Measurements from ENCODE around the gene TMEM135. TPM values are rescaled to one million over a fixed set of nuclear protein-coding genes. Genes with fewer than 3 reads are reported as not detected.
A peak's percentile ranks its signal among the peaks of the same experiment; 100 is the strongest.
"Not testable (repeated sequence)": the region's sequence is repeated elsewhere in the genome, so short reads cannot be mapped to it uniquely, and the experiment has no call there.

The TMEM135 gene
- total RNA-seq, 1 experiment from 2014 or later: 19.1 TPM

DNA sequence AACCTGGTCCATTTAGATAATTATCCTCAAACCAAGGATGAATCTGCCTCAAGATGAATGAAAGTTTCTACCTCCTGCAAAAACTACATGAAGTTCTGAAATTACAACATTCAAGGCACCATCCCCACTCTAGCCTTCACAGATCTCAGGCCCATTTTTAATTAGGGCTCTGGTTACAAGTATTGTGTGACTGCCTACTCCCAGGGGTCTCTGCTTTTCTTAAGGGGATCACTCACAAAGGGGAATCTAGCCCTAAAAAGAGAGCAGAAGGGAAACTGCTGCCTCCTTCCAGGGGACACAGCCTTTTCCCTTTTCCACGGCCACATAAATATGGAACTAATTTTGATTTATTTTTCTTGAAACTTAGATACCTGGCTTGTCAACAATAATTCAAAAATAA lies 17.4 kb upstream of the TMEM135 start:
- DNase-seq (ENCODE audit: low read depth): no peak

DNA sequence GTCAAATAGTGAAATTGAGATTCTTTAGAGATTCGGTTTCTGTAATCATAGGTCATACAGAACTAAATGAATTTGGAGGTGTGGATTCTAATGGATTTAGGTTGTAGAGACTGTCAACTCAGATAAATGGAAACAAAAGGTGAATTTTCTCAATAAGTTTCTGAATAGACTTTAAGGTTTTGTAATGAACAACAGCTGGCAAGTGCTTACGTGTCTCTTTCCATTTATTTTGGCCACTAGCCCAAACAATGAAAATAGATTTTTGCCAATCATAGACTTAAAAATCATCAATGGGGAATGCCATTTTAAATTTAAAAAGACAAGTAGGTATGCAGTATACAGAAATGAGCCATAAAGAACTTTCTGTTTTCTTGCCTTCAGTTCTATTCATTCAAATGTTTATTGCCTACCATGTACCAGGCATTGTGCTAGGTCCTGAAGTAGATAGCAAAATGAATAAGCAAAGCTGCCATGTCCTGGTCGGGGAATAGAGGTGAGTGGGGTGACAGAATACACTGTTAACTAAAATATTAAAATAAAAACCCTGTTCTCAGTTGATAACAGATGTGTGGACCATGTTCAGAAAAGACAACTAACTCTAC lies 16.9 kb upstream of the TMEM135 start:
- DNase-seq (ENCODE audit: low read depth): no peak

DNA sequence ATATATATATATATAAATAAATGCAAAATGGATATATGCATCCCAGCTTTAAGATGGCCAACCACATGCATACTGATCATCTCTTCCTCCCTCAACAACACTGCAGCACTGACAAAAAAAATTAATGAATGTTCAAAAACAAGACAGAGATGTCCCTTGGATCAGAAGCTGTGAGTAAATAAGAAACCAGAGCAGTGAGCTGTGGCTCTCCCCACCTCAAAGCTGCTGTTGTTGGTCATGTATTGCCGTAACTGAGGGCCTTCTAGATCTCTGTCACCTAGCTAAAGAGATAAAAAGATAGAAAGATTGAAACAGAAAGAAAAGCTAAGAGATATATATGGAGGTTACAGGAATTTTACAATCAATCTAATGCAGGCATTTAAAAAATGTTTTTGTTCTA lies 15.5 kb upstream of the TMEM135 start:
- no peak for DNase-seq (ENCODE audit: low read depth)

DNA sequence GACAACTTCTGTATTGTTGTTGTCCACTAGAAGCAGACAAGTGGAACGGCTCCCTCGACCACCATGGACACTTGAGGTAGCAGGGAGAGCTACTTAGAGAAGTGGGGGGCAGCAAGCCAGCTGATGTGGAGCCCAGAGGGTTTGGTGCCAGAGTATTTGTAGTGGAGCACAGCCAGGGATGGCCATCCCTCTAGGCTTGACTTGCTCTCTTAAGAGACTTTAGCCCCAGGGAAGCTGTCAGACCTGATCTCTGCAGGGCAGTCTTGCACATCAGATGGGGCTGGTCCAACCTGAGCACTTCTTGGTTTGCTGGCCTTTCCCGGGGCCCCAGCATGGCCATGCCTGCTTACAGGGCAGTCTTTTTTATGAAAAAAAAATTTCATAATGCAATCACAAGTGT lies 15.0 kb upstream of the TMEM135 start:
- no peak for DNase-seq (ENCODE audit: low read depth)

DNA sequence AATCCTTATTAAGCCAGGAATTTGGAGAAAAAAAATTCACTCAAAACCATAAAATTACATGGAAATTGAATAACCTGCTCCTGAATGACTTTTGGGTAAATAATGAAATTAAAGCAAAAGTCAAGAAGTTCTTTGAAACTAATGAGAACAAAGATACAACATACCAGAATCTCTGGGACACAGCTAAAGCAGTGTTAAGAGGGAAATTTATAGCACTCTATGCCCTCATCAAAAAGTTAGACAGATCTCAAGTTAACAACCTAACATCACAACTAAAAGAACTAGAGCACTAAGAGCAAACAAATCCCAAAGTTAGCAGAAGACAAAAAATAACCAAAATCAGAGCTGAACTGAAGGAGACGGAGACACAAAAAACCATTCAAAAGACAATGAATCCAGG lies 11.3 kb upstream of the TMEM135 start:
- DNase-seq (ENCODE audit: low read depth): not testable (repeated sequence)

DNA sequence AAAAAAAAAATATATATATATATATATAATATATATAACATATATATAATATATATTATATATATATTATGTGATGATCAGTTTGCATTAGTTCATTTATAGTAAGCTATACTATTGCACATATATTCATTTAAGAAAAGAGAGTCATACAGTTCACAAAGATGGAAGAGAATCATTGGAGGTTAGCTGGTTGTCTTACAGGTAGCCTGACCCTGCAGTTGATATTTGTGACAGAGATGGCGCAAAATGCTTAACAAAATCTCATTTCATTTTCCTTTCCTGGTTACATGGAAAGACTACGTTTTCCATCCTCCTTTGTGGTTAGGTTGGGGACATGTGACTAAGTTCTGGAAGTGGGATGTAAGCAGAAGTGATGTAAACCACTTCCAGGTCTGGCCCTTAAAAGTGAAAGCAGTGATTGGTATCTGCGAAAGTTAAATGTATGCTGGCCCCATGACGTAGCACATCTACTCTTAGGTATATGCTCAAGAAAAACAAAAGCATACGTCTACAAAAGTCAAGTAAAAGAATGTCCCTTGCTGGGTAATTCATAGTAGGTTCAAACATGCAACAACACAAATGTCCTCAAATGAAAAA lies 7.2 kb upstream of the TMEM135 start:
- peak; percentile 81 for DNase-seq (ENCODE audit: low read depth)

DNA sequence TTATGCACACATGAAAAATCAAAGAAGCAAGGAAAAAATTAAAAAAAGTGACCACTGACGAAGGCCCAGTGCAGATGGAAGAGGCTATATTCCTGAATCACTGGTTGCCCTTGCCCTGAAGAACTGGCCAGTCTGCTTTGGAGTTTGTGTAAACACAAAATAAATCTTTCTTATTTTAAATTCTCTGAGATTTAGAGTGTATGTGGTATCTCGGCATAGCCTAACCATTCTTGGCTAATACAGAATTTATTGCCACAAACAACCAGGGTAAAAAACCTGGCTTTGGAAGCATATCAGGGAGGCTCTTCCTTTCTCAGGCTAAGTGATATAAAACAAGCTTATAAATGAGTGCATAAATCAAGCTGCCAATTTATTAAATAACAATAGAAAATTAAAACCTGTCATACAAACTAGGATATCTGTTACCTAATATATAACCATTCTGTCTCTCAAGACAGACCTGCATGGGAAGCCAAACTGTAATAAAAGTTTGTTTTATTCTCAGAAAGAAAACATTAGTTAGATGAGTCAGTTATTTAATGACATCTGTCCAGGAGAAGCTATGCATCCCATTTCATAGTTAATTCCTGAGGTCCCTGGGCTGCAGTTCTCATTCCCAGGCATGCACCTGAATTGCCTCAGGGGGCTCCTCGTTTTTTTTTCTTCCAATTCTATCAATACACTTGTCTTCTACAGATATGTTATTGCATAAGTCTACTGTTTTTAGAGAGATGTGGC lies 6.1 kb upstream of the TMEM135 start:
- DNase-seq (ENCODE audit: low read depth): no peak

DNA sequence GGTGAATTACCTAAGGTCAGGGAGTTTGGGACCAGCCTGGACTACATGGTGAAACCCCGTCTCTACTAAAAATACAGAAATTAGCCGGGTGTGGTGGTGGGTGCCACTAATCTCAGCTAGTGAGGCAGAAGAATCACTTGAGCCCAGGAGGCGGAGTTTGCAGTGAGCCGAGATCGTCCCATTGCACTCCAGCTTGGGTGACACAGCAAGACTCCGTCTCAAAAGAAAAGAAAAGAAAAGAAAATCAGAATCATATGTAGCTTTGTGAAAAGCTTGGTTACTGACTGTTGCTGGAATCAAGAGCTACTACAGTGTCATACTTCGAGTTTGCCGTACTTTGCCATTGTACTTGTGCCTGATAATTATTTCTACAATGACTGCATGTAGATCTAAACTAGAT lies 4.2 kb upstream of the TMEM135 start:
- DNase-seq (ENCODE audit: low read depth): no peak

DNA sequence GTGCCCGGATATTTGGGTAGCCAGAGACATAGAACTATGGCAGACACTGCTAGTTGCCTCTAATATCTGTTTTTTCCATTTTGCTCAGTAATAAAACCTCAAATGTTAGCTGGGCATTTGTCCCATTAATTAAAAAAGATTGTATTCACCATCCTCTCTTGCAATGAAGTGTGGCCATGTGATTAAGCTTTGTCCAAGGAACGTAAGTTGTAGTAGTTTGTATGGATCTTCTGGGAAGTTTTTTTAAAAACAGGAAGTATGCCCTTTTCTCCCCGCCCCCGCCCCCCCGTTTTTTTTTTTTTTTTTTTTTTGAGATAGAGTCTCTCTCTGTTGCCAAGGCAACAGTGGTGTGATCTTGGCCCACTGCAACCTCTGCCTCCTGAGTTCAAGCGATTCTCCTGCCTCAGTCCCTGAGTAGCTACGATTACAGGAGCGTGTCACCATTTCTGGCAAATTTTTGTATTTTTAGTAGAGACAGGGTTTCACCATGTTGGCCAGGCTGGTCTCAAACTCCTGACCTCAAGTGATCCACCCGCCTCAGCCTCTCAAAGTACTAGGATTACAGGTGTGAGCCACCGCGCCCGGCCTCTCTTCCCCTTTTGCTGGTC lies 1.7 kb upstream of the TMEM135 start:
- DNase-seq (ENCODE audit: low read depth): no peak

DNA sequence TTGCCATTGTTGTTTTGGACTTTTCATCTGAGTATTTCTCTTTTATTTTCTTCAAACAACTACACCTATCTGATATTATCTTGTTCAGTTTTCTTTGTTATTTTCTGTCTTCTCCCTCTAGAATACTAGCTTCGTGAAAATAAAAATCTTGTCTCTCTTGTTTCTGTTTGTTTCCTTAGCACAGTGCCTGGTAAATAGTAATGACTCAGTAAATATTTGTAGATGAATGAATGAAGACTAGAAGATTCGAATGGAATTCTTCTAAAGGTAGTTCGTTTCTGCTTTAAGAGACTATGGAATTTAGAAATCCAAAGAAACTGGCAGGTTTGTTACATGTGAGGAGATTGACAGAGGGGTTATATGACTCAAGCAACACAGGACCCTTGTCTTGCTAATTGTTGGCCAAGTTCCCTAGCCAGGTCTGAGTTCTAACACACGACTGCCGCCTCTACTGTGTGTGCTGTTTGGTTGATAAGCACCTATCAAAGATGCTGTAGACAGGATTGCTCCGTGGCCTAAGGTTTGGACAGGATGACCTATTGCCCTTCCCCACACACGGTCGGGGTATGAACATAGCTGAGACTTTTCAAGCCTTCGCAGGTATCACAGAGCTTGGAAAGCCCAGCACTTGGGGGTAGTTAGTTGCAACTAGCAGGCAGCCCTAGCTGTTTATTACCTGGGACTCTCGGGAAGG lies 831 bp upstream of the TMEM135 start:
- DNase-seq (ENCODE audit: low read depth): no peak

DNA sequence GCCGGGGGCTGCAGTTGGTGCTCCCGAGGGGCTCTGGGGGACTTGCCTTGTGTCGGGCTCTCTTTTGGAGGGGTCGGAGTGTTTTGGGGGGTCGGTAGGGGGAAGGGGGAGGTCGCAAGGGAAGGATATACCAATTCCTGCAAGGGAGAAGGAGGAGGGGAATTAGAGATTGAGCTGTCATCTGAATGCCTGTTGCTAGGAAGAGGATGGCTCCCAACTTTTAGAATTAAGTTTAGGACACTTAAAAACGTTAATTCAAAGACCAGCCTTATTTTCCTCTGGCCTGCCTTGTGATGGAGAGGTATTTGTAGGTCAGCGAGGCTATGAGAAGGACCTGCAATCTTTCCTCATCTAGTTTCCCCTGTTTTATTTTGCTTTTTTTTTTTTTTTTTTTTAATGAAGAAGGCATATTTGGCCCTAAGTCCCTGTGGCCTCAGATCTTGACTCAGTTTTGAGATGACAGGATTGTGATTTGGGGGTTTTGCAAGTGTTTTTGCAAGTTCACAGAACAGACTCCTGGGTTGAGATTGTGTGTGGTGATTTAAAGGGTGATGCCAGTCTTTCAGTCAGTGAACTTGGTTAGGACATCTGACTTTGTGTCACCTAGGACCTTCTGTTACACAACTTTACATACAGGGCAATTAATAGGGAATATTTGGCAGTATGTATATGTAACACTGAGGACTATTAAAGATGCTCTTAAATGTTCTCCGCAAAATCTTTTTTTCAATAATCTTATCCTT lies 672 bp downstream of the TMEM135 start:
- DNase-seq (ENCODE audit: low read depth): no peak

DNA sequence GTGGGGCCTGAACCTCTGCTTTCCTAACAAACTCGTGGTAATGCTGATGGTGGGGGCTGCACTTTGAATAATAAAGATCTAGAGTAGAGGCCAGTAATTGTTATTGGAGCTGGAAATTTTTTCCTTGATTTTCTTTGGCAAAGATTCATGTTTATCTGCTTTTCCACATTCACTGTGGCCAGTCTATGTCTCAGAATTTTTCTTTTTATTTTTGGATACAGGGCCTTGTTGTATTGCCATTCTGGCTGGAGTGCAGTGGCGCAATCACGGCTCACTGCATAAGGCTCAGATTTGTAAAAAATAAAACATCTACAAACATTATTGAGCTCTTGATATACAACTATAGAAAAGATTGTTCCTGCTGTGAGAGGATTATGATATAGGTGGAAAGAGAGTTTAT lies 1.6 kb downstream of the TMEM135 start:
- DNase-seq (ENCODE audit: low read depth): no peak

DNA sequence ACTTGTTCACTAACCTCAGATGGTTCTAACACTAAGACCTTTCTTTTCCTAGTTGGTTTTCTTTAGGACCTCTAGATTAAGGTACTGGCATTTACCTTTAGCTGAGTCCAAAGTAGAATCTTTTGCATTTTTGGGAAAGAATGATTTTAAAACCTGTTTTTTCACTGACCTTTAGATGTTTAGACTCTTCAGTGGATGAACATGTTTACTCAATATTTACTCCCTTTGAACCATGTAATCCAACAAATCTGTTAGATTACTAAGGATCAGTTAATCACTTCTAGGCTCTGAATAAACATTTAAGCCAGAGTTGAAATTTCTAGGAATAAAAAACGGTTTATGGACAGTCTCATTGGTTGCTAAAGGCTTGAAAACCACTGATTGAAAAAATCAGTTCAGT lies 6.2 kb downstream of the TMEM135 start:
- DNase-seq (ENCODE audit: low read depth): no peak

DNA sequence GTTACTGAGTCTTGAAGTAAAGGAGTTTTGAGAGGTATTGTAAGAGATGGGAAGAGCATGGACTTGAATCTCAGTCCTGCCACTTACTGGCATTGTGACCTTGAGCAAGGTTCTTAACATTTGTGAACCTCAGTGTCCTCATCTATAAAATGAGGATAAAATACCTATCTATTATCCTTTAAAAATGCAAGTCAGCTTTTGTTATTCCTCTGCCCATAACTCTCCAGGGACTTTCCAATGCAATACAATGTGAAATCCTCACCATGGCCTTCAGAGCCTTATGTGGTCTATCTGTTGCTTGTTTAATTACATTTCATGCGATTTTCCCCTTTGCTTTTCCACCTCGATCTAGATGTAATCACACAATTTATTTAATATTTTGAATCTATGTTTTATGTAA lies 9.1 kb downstream of the TMEM135 start:
- no peak for DNase-seq (ENCODE audit: low read depth)

DNA sequence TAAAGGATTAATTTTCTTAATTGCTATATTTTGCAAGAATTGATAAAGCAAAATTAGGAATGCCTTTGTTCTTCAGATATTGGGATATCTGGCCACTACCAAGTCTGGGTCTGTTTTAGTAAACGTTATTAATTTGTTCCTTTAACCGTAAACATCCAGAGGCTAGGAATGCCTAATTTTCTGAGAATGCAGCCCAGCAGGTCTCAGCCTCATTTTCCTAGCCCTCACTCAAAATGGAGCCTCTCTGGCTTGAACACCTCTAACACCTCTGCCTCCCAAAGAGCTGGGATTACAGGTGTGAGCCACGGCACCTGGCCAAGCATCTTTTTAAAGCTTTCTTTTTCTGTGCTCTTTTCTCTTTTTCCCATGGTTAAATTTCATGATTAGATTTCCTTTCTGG lies 18.4 kb downstream of the TMEM135 start:
- no peak for DNase-seq (ENCODE audit: low read depth)

DNA sequence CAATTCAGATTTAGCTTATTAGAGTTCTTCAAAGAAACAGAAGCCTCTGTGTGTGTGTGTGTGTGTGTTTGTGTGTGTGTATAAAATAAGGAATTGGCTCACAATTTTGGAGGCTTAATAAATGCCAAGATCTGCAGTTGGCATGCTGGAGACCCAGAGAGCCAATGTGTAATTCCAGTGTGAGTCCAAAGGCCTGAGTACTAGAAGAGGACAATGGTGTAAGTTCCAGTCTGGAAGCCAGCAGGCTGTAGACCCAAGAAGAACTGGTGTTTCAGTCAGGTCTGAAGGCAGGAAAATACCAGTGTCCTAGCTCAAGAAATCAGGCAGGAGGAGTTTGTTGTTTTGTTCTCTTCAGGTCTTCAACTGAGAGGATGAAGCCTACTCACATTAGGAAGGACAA lies 20.0 kb downstream of the TMEM135 start:
- DNase-seq (ENCODE audit: low read depth): no peak

DNA sequence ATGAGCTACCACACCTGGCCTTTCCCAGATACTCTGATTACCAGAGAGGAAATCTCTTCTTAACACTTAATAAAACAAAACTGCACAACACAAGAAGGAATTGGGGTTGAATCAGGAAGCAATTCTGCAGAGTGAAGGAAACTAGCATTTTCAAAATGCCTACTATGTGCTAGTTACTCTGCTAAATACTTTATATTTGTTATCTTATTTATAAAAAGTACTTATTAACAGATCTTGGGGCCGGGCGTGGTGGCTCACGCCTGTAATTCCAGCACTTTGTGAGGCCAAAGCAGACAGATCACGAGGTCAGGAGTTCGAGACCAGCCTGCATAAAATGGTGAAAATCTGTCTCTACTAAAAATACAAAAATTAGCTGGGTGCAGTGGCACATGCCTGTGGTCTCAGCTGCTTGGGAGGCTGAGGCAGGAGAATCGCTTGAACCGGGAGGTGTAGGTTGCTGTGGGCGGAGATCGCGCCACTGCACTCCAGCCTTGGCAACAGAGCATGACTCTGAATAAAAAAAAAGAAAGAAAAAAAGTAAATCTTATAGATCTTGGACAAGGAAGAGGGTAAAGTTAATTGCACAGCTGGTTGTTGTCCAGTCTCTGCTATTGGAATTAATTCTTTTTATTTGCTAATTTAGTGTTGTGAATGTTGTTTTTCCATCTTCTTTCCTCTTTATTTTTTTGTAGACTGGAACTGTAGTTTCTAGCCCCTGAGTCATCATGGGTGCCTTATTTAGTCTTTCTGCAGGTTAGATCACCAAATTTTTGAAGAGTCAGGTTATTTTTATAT lies 22.1 kb downstream of the TMEM135 start:
- no peak for DNase-seq (ENCODE audit: low read depth)

DNA sequence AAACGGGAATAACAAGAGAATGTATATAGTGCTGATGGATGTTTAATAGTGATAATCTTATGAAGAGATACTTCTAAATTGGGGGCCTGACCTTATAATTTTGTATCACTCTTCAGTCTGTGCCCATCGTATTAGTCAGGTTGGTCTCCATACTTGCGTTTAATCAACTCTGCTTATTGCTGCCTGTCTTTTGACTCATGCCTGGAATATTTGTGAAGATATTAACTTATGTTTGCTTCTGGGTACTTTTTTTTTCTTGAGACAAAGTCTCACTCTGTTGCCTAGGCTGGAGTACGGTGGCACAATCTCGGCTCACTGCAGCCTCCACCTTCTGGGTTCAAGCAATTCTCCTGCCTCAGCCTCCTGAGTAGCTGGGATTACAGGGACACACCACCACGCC lies 24.0 kb downstream of the TMEM135 start:
- DNase-seq (ENCODE audit: low read depth): no peak

DNA sequence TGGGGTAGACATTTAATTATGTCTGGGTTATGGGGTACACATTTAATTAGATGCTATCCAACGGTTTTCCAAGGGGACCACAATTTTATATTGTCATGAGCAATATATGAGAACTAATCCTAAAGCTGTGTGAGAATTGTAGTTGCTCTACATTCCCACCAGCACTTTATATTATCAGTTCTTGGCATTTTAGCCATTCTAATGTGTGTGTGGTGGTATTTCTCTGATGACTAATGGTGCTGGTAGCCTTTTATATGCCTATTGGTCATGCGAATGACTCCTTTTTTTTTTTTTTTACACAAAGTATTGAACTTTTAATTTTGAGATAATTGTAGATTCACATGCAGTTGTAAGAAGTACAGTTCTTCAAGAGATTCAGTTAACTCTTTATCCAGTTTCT lies 26.2 kb downstream of the TMEM135 start:
- peak; percentile 49 for DNase-seq (ENCODE audit: low read depth)

DNA sequence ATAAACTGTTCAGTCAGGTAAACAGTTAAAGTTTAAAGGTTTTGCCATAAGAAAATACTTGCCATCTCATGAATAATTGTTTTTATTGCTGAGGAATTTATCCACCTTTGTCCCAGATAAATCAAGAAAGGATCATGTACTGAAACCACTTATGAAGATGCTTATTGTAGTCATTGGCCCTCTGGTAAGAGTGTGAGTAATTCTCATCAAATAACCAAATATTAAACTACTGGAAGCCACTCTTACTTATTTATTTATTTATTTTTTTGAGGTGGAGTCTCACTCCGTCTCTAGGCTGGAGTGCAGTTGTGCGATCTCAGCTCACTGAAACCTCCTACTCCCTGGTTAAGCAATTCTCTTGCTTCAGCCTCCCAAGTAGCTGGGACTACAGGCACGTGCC lies 35.1 kb downstream of the TMEM135 start:
- no peak for DNase-seq (ENCODE audit: low read depth)

Measured in HT1080 (cell line).